GM12801 (cell line): Measurements from ENCODE around the gene TCTN1.

ENCODE experiments used
- CTCF ChIP-seq: IDR thresholded peaks from one replicate; pipeline ENCODE4 v1.5.1; 2011; ENCODE audit warnings: control low read depth; ENCODE audit not compliant: insufficient read length; ENCODE audit errors: extremely low read depth

TCTN1 gene

GRCh38 chr12:110694330-110694901 is 80.5 kb downstream of the TCTN1 start:
- no peak for TF ChIP-seq CTCF

- TF ChIP-seq CTCF = no peak
Measured at GRCh38 chr12:110696283-110696682, 82.4 kb downstream of the TCTN1 start.

- no peak for TF ChIP-seq CTCF
Measured at GRCh38 chr12:110697236-110697635, 83.3 kb downstream of the TCTN1 start.

GRCh38 chr12:110698171-110698902 is 84.4 kb downstream of the TCTN1 start:
- peak; percentile 90 for TF ChIP-seq CTCF
